DMS114 treated with DMSO at 0.1 percent for 48 hours (cell line): ENCODE data around the gene CNOT8.
"Not testable (repeated sequence)": the region's sequence is repeated elsewhere in the genome, so short reads cannot be mapped to it uniquely, and the experiment has no call there.

Experiments
- DNase-seq: peaks from one replicate; lab custom pipeline; 2025; ENCODE audit not compliant: unreplicated experiment; lab: John Stamatoyannopoulos, UW

The CNOT8 gene

DNA sequence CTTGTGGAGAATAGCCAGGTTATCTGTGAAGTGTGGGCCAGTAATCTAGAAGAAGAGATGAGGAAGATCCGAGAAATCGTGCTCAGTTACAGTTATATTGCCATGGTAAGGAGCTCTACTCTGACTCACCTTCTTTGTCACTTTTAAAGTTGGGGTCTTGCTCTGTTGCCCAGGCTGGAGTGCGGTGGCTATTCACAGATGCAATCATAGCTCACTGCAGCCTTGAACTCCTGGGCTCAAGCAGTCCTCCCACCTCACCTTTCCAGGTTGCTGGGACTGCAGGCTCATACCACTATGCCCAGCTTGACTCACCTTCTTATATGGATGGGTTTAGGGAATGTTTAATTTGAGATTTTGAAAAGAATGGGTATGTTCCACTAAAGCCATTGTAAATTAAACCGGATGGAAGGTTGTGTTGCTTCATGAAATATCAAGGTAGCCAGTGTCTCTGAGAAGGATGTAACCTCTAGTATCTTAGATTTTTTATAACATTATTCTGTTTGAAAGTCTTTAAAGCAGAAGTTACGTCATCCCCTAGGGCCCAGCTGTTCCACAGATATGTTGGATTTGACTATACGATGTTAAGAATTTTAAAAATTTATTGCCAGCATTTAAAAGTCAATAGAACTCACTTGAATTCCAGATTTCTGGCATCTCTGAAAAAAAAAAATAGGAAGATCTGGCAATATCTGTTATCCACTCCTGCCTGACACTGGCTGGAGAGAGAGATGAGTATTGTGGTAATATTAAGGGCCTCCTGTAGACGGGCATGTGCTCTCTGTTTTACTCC lies 5.1 kb downstream of the CNOT8 start:
- DNase-seq, result no peak

DNA sequence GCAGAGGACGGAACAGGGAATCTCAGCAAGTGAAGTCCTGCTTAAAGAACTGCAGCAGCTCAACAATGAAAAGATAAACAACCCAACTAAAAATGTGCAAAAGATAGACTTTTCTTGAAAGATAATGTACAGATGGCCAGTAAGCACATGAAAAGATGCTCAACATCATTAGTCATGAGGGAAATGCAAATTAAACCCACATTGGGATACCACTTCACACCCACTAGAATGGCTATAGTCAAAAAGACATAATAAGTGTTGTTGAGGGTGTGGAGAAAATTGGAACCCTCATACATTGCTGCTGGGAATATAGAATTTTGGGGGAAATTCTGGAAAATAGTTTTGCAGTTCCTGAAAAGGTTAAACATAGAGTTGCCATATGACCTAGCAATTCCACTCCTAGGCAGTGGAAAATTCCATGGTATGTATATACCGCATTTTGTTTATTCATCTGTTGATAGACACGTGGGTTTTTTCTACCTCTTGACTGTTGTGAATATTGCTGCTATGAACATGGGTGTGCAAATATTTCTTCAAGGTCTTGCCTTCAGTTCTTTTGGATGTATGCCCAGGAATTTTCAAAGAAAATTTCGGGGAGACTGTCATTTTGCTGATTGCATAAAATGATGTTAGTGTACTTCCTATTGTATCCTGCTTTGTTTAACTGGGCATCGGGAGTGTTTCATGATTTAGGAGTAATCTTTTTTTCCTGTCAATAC lies 7.2 kb downstream of the CNOT8 start:
- no peak for DNase-seq

DNA sequence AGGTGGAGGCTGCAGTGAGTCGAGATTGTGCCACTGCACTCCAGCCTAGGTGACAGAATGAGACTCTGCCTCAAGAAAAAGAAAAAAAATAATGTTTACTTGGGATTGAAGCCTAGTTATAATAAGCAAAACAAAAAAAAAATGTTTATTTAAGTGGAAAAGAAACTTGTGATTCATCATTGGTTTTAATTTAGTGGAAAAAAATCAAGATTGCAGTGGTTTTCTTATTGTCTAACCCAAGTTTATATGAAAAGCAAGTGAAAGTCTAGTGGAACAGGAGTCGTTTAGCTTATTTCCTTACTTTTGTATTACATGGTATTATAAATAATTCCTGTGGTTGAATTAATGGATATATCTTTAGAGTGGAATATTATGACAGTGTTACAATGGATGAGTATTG lies 8.4 kb downstream of the CNOT8 start:
- DNase-seq, result no peak

DNA sequence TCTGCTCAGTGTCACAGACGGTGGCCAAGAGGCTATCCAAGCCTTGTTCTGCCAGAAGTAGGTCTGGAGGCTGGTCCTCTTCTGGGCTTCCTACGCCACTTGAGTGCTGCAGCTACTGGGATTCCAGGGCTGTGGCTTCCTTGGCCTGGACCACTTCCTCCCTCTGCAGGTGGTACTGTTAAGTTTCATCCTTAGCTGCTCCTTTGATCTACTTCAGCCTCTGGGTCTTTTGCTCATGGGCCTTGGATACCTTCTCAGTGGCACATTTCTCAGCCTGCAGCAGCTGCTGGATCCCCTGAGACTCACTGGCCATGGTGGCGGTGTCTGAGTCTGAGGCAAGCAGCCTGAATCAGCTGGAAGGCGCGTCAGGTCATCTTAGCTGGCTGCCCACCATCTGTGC lies 10.3 kb downstream of the CNOT8 start:
- peak; percentile 56 for DNase-seq

DNA sequence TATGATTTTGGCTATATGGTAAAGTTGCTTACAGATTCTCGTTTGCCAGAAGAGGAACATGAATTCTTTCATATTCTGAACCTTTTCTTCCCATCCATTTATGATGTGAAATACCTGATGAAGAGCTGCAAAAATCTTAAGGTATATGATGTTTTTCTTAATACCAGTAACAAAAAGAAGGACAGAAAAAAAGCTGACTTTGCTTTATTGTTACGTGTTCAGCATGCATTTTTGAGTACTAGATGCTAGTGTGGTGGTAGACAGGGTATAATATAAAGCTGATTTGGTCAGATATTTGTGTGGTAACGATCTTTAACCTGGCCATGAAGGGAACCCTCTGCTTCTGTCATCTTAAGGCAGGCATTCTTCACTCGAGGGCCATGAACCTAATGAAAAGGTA lies 13.3 kb downstream of the CNOT8 start:
- DNase-seq, result no peak

DNA sequence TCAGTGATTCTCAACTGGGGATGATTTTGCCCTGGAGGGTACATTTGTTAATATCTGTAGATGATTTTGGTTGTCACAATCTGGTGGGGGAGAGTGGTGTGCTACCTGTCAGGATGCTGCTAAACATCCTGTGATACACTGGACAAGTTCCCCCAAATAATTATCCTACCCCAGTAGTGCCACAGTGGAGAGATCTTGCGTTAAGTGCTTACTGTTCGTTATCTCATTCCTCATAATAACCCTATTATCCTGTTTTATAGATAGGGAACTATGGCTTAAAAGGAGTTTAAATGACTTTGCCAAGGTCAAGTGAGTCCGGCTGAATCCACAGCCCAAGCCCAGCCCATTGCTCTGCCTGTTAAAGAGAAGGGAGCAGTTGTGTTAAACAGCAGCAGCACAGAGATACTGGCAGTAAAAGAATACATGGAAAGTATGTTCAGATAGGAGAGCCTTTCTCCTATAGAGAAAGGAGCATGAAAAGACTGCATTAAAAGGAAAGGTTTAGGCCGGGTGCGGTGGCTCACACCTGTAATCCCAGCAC lies 15.4 kb downstream of the CNOT8 start:
- no peak for DNase-seq

DNA sequence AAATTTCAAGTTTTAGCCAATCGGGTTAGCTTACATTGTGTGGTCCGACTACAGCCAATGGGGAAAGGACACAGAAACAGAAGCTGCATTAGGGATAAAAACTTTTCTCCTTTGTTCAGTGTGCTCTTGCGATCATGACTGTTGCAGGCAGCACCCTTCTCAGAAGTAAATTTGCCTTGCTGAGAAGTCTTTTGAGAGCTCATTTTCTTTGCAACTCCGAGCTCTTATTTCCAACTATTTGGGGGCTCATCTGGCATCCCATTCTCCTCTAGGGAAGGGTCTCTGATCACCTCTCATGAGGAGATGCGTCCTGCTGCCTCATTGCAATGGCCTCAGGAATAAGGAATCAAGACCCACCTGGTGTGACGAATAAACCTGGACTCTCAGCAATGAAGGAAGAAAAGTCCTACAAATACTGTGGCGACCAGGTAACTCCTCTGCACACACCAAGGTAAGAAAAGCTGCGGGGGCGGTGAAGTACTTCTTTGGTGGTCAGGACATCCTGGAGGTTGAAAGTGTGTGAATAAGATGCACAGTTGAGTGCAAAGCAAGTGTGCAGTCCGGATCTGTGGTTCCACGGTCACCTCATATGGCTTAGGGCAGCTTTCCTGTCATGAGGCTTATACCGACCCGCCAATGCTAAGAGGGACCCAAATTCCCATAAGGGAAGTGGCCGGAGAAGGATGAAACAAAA lies 20.4 kb downstream of the CNOT8 start:
- no peak for DNase-seq

DNA sequence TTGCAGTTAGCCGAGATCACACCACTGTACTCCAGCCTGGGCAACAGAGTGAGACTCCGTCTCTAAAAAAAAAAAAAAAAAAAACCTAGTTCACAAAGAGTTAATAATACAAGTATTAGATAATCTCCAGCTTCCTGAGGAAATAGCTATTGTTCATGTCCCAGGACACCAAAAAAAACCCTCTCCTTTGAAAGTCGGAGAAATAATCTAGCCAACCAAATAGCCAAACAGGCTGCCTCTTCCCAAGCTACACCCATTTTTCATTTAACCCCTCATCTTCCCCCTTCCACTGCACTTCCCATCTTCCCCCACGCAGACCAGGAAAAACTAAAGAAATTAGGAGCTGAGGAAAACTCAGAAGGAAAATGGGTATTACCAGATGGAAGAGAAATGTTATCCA lies 23.6 kb downstream of the CNOT8 start:
- no peak for DNase-seq

DNA sequence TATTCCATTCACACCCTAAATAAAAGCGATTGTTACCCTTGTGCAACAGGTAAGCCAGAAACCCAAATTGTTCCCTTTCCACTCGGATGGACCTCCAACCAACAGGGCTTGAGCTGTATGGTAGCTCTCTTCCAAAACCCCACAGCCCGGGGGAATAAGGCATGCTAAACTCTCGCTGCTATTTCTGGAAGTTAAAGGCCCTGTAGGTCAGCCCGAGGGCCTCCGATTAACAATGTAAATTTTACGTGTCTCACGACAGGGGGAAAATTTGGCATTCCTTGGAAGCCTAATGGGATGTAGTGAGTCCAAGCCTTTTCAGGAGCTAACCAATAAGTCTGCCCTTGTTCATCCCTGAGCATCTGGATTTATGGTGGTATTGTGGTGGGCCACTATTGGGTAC lies 26.0 kb downstream of the CNOT8 start:
- DNase-seq, result no peak

DNA sequence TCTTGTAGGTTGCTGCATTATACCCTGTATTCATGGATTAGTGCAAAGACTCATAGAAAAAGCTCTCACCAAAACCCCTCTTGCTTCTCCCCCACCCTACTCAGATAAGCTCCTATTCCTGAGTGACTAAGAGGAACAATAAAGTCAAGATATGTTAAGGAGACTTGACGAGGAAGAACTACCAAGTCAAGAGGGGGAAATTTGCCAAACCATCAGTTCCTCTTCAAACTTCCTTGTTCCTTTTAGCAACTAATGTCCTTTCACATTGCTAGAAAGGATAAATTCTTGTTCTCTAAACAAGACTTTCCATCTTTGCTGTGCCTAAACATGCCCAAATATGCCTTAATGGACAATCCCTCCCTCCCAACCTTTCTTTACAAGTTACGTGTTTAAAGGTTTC lies 27.0 kb downstream of the CNOT8 start:
- DNase-seq, result no peak

DNA sequence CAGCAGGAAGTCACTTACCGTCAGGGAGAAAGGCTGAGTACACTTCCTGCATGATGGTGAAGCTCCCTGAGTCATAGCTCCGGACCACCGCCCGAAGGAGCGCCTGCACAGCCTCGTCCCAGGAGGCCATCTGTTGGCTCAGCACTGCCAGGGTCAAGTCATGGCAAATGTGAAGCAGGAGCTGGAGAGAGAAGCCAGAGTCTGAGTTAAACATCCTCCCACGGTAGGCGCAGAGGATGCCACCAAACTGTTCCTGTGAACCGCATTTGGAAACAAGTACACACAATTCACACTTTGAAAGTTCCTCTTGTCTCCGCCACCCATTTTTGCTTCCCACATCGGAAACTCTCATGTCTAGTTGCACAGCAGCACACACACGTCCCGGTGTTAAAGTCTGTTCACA lies 33.9 kb downstream of the CNOT8 start:
- DNase-seq, result no peak

DNA sequence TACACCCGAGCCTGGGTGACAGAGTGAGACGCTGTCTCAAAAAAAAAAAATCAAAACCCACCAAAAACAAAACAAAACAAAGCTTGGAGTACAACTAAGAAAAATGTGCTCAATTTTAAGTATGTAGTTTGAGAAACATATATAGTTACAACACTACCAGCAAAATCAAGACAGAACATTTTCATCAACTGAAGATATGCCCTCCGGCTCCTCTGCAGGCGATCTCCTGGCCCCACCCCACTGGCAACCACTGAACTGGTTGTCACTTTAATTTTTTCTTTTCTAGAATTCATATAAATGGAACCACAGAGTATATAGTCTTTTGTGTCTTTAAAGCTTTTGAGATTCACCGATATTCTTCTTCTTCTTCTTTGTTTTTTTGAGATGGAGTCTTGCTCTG lies 35.0 kb downstream of the CNOT8 start:
- DNase-seq, result no peak

DNA sequence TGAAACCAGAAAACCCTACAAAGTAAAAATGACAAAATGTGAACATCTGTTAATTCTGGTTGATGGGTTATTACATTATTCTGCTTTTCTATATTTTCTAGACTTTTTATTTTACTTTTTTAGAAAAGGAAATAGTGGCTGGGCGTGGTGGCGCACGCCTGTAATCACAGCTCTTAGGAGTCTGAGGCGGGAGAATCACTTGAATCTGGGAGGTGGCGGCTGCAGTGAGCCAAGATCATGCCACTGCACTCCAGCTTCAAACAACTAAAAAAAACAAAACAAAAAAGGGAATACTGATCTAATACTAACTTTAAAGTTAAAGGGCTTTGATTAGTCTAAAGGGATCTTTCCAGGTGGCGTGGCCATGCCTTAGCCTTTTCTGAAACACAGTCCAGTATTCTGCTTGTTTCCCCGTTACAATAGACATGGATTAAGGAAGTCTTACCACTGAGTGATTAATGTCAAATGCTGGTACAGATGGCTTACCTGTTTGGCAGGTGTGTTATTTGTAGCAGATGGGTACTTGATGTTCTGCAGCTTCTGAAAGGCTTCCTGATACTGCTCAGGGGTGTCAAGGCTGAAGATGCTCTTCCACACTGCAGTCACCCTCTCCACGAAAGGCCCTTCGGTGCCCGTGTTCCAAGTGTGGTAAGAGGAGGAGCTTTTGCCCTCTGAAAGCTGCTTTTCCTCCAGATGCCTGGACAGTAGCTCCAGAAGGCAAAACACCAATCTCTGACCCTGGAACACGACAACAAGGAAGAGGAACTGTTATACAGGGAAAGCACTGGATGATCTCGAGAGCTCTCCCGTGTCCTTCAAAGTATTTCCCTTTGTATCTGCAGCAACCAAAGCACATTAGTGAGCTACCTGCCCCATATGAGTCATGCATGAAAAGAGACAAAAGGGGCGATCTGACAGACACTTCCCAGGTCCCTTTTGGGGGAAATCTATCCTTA lies 37.5 kb downstream of the CNOT8 start:
- DNase-seq, result no peak

DNA sequence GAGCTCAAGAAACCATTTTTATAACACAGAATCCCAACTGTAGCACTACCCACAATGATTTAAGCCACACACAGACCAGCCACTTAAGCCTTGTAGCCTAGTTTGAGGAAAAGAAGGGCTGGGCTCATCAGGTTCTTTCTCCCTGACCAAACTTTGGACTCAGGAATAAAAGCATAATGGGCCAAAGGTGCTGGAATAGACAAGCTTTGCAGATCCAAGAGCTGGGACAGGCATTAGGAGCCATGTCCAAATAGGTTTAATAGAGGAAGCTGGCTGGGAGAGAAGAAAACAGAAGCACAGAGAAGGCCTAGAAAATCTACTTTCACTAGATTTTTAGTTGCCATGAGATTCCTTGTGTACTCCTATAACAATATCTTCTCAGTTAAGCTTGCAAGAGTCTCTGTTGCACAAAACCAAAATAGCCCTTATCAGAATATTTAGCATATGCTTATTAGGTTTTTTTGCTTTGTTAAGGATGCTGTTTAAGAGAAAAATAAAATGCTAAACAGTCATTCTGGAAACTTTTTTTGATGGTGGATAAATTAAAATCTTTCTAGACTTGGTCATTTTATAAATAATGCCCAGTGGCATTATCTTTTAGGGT lies 38.2 kb downstream of the CNOT8 start:
- DNase-seq, result no peak

DNA sequence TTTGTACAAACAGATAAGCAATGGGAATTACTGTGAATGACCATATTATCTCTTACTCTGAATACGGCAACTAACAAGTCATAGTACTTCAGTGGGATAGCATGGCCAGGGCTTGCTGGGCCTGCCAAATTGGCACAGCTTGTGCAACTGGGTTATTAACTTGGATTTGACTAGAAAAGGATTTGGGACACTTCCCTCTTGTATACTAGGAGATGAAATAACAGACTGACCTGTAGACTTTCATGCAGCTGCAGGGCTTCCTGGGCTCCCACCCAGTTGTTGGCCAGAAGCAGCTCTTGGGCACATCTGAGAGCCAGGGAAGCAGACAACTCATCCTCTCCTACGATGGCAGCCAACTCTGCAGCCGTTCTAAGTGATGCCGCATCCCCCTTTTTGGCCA lies 39.8 kb downstream of the CNOT8 start:
- no peak for DNase-seq

DNA sequence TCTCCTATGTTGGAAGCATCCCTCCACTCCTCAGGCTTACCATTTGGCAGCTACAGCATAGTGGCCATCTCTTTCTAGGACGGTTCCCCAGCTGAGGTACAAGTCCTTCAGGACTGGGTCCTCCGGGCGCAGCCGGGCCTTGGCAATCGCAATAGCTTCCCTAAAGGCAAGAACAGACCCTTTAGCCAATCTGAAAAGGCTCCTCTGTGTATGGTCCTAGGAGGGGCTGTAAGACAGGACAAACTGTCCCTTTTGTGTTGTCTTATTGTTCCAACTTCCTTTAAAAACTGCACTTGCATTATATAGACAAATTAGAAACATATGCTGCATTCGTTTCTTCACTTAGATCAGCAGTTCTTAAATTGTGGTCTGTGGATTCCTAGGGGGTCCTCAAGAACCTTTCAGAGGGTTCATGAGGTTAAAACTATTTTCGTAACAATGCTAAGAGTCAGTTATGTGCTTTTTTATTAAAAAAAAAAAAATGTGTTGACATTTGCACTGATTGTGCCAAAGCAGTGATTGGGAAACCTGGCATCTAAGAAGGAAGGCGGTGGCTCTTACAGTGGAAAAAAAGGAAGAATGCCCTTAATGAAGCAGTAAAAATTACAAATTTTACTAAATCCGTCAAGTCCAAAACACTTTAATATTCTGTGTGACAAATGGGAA lies 40.9 kb downstream of the CNOT8 start:
- DNase-seq, result no peak

DNA sequence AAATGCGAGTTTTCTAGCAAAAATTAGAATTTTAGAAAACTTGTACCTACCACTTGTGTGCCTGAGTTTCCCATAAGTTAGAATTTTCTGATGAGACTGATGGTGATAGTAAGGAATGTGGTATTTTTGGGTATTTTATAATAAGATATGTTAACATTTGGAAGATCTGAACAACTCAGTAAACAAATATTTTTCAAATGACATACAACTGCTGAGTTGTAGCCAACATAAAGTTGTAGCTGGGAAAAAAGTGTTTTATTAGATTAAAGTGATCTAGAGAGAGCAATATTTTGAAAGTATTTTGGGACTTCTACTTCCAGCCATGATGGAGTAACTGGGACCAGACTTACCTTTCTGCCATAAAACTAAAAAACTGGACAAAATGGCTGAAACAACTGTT lies 41.6 kb downstream of the CNOT8 start:
- no peak for DNase-seq

DNA sequence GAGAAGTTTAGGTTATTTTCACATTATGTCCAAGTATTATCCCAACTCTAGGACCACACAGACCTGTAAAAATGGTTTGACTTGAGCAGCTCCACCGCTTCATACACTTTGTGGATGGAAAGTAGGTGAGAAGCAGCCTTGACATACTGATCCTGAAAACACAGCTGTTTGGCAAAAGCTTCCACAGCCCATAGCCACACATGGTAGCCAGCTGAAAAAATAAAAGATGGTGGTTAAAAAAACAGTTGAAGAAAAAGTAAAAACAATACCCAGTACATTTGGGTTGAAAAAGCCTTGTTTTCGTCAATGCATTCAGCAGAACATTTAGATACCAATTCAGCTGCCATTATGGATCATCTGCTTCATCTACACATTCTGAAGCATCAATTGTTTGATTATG lies 42.8 kb downstream of the CNOT8 start:
- DNase-seq, result no peak

DNA sequence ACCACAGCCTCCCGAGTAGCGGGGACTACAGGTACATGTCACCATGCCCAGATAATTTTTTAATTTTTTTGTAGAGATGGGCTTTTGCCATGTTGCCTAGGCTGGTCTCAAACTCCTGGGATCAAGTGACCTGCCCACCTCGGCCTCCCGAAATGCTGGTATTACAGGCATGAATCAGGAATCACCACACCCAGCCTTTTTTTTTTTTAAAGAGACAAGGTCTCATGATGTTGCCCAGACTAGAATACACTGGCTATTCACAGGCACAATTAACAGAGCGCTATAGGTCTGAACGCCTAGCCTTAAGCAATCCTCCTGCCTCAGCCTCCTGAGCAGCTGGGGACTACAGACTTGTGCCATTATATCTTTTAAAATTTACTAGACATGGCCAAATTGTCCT lies 43.5 kb downstream of the CNOT8 start:
- no peak for DNase-seq

DNA sequence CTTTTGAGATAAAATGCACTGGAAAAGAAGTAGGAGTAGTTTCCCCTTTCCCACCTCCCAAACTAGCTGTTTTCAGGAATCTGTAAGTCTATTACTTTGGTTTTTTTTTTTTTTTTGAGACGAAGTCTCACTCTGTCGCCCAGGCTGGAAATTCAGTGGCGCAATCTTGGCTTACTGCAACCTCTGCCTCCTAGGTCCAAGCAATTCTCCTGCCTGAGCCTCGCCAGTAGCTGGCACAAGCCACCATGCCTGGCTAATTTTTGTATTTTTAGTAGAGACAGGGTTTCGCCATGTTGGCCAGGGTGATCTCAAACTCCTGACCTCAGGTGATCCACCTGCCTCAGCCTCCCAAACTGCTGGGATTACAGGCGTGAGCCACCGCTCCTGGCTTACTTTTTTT lies 47.2 kb downstream of the CNOT8 start:
- DNase-seq, result not testable (repeated sequence)
